Type B pancreatic cell (in vitro differentiated cells): ENCODE data around the gene C22orf15. TPM values are rescaled to one million over a fixed set of nuclear protein-coding genes. Genes with fewer than 3 reads are reported as not detected.

Source experiments
- DNase-seq: peaks from one replicate; pipeline ENCODE4 v3.0.0; 2021; ENCODE audit warnings: mixed read lengths; ENCODE audit not compliant: unreplicated experiment; ENCODE audit errors: extremely low spot score
- H3K27ac Mint-ChIP-seq: 2 replicates; pipeline ENCODE4 v1.8.0; 2021; ENCODE audit warnings: mild to moderate bottlenecking, mixed read lengths
- H3K27me3 Mint-ChIP-seq: 2 replicates; pipeline ENCODE4 v1.8.0; 2021; ENCODE audit warnings: mixed read lengths
- H3K36me3 Mint-ChIP-seq: 2 replicates; pipeline ENCODE4 v1.8.0; 2021; ENCODE audit warnings: mixed read lengths
- H3K4me1 Mint-ChIP-seq: one replicate; pipeline ENCODE4 v1.8.0; 2021; ENCODE audit warnings: mixed read lengths; ENCODE audit not compliant: unreplicated experiment
- H3K4me3 Mint-ChIP-seq: 2 replicates; pipeline ENCODE4 v1.8.0; 2021; ENCODE audit warnings: mild to moderate bottlenecking, mixed read lengths
- H3K9me3 Mint-ChIP-seq: 2 replicates; pipeline ENCODE4 v1.8.0; 2021; ENCODE audit warnings: mixed read lengths
- total RNA-seq: library from RNA; stranded (reverse); gene quantifications from 2 replicates; pipeline ENCODE4 v1.2.1, GENCODE V29; 2021; ENCODE audit warnings: low replicate concordance
- TF ChIP-seq, protein P1 (sequence below): fragments of 200-600 bp; sonication (generic); conservative IDR thresholded peaks from 2 replicates; pipeline ENCODE4 v1.5.0; 2021; ENCODE audit warnings: antibody characterized with exemption, mild to moderate bottlenecking

C22orf15 gene
- total RNA-seq, 1 donor from 2014 or later, result 1.7 TPM

DNA sequence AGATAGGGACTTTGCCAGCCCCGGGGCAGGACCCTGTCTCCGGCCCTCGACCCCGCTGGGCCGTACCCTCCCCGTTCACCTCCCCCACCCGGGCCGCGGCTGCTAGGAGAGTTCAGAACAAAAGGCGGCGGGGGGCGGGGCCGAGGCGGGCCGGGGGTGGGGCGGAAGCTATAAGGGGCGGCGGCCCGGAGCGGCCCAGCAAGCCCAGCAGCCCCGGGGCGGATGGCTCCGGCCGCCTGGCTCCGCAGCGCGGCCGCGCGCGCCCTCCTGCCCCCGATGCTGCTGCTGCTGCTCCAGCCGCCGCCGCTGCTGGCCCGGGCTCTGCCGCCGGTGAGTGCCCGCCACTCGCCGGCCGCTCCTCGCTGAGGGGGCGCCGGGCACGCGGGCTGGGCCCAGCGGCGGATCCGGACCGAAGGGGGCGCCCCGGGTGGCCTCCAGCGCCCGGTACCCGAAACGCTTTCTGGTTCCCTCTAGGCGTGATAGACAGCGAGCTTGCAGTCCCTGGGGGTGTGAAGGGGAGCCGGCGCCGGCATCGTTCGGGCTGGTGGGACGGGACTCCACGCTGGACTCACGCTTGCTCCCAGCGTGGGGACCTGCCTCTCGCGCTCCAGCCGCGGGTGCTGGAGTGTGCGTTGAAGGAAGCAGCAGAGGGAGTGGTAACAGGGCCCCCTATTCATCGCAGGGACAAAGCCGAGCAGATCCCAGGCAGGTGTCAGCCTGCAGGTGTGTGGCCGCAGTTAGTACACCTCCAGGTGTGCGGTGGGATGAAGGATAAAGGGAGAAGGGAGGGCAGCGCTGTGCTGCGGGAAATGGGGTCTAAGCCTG is 10.1 kb downstream of the C22orf15 start, which contains the start of gene MMP11:
Gene MMP11, plus strand, starts transcription at position 201 of the 825 bp plus-strand sequence. Its CDS starts 22 bp downstream, at position 223.
- Mint-ChIP-seq H3K27me3 (peaks cover 6% of the 10 kb centered on the region), H3K4me3 (peak within 1 kb of the TSS; percentile 83), H3K27ac (peak within 1 kb of the TSS; percentile 11), H3K9me3 (no peaks in the 10 kb centered on the region), H3K36me3 (no peaks in the 10 kb centered on the region), H3K4me1 (peaks cover 24% of the 10 kb centered on the region)
- TF ChIP-seq, protein P1, sequence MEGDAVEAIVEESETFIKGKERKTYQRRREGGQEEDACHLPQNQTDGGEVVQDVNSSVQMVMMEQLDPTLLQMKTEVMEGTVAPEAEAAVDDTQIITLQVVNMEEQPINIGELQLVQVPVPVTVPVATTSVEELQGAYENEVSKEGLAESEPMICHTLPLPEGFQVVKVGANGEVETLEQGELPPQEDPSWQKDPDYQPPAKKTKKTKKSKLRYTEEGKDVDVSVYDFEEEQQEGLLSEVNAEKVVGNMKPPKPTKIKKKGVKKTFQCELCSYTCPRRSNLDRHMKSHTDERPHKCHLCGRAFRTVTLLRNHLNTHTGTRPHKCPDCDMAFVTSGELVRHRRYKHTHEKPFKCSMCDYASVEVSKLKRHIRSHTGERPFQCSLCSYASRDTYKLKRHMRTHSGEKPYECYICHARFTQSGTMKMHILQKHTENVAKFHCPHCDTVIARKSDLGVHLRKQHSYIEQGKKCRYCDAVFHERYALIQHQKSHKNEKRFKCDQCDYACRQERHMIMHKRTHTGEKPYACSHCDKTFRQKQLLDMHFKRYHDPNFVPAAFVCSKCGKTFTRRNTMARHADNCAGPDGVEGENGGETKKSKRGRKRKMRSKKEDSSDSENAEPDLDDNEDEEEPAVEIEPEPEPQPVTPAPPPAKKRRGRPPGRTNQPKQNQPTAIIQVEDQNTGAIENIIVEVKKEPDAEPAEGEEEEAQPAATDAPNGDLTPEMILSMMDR, result no peak
- DNase-seq, result no peak

DNA sequence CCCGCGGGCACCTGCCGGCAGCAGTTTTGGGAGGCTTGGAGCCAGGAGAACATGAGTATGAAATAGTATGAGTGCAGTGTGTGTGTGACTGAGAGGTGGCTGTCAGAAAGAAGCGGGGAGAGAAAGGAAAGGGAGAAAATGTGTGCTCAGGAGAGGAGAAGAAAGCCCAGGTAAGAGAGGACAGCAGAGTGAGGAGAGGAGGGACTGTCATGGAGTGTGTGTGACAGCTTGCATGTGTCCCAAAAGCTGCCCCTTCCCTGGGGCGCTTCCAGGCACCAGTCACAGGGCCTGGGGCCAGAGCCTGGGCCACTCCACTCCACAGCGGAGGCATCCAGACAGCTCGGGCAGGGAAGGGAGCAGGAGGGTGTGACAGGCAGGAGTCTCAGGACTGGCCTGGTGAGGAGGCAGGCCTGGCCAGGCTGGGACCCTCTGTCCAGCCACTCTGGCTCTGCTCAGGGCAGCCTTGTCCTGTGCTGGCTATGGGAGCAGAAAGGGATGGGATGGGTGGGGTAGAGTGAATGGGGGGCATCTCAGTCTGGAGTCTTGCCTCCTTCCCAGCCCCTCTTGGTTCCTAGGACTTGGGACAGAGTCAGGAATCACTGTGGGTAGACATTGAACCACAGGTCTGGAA is 10.8 kb downstream of the C22orf15 start:
- peak overlapping the region; percentile 11 for H3K27ac Mint-ChIP-seq
- DNase-seq, result no peak
- H3K27me3 Mint-ChIP-seq, result peaks cover 6% of the 10 kb centered on the region
- peak overlapping the region; percentile 70 for H3K4me3 Mint-ChIP-seq
- H3K36me3 Mint-ChIP-seq, result no peaks in the 10 kb centered on the region
- TF ChIP-seq, protein P1, result no peak
- no peaks in the 10 kb centered on the region for H3K9me3 Mint-ChIP-seq
- H3K4me1 Mint-ChIP-seq, result peaks cover 24% of the 10 kb centered on the region

DNA sequence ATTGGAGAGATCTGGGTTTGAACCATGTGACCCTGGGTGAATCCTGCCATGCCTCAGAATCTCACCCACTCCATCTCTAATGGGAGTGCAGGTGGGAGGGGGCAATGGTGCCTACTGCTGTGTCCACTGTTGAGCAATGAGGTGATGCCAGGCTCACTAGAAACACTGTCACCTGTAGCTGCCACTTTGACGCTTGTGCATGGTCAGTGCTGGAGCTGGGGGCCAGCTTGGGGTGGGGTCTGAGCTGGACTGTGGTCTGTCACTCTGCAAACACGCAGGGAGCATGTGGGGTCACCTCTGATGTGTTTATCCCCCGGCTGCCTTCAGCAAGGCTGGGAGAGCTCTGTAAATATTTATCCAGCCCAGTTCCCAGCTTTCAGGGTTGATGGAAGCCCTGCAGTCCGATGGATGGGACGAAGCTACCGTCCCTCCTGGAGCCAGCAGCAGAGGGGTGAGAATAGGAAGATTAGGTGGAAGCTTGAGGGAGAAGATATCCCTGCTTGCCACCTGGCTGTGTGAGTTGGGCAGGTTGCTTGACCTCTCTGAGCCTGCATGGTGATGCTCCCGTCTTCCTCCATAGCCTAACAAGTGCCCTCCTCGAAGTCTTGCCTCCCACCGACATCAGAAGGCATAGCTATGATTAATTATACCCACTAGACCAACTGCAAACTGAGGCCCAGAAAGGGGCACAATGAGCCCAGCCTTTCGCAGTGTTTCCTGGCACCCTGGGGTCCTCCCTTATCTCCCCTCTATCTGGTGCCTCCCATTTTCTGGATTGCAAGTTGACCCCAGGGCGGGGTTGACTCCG is 11.5 kb downstream of the C22orf15 start:
- peak overlapping the region; percentile 79 for H3K4me3 Mint-ChIP-seq
- peak overlapping the region; percentile 62 for H3K27ac Mint-ChIP-seq
- no peak for DNase-seq
- peaks cover 6% of the 10 kb centered on the region for H3K27me3 Mint-ChIP-seq
- H3K4me1 Mint-ChIP-seq, result peaks cover 24% of the 10 kb centered on the region
- no peaks in the 10 kb centered on the region for H3K36me3 Mint-ChIP-seq
- TF ChIP-seq, protein P1, result no peak
- no peaks in the 10 kb centered on the region for H3K9me3 Mint-ChIP-seq

DNA sequence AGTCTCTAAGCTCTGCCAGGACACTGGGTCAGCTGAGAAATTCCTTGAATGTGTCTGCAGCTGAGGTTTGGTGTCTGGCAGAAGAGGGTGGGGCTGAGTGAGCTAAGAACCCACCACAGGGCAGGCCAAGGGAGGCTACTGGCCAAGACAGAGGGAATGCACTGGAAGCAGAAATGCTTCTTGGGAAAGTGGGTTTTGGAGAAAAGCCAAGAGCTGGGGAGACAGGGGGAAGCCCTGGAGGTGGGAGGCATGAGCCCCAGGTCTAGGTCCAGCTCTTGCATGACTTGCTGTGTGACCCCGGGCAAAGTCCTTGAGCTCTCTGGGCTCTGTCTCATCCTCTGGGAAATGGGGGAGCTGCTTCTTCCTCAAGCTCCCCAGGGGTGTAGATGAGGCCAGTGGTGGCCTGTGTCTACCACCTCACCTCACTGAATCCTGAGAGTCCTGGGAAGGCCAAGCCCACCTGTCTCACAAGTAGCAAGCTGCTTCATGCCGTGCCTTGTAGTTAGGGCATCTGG is 12.2 kb downstream of the C22orf15 start:
- H3K36me3 Mint-ChIP-seq, result no peaks in the 10 kb centered on the region
- peak overlapping the region; percentile 79 for H3K4me3 Mint-ChIP-seq
- H3K4me1 Mint-ChIP-seq, result peaks cover 24% of the 10 kb centered on the region
- H3K27ac Mint-ChIP-seq, result peak overlapping the region; percentile 62
- TF ChIP-seq, protein P1, result no peak
- DNase-seq, result no peak
- H3K9me3 Mint-ChIP-seq, result no peaks in the 10 kb centered on the region
- peaks cover 6% of the 10 kb centered on the region for H3K27me3 Mint-ChIP-seq

DNA sequence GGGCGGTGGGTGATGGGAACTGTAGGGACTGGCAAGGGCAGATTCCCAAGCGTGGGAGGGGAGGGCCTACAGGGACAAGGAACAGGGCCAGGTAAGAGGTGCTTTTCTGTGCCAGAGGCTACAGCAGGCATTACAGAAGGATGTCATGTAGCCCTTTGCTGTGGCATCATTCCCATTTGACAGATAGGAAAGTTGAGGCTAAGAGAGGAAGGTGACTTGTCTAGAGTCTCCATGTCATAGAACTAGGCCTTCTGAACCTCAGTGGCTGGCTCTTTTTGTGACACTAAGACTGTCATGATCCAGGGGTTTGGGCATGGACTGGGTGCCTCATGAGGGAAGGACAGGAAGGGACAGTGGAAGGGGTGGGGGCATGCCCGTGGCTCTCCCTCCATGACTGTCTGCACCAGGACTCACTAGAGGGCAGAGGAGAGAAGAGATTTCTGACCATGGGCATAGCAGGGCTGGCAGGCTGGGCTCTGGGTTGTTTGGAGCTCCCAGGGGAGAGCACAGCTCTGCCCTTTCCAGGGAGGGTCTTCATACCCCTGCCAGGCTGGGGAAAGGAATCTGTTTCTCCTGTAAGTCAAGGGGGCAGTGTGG is 13.1 kb downstream of the C22orf15 start:
- TF ChIP-seq, protein P1, result no peak
- Mint-ChIP-seq H3K27me3 (peaks cover 6% of the 10 kb centered on the region), H3K4me3 (no peak overlapping the region), H3K9me3 (no peaks in the 10 kb centered on the region), H3K27ac (no peak overlapping the region), H3K36me3 (no peaks in the 10 kb centered on the region), H3K4me1 (peaks cover 24% of the 10 kb centered on the region)
- no peak for DNase-seq
